ENCODE results near the gene TTC22.

TTC22 gene

DNA sequence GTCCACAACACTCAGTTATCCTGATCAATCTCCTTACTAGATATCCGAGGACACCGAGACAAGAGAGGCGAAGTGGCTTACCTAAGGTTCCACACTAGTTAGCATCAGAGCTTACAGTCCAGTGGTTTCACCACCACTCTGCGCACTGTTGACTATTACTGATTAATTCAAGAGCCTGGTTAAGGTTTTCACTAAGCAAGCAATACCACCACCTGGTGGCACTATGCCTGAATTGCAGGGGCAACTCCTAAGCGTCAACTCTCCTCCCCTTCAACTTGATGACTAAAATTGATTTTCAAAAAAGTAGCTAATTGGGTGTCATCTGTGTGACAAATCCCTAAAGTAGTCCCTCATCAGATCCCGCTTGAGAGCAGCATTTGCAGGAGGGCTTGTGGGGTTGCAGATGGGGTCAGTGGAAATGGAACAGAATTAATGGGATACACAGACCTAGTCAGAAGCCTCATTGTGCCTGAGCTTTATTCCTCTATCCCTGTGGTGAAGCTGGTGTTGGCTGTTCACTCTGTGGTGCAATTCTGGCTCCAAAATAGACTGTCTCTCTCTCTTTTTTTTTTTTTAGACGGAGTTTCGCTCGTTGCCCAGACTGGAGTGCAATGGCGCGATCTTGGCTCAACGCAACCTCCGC is 9.1 kb downstream of the TTC22 start:
- DNase-seq (ENCODE audit: low spot score): no peak
- no peak overlapping the region for H3K4me3 ChIP-seq (ENCODE audit: severe bottlenecking)
- H3K9me3 ChIP-seq (ENCODE audit: severe bottlenecking): no peaks in the 10 kb centered on the region
- H3K27me3 ChIP-seq (ENCODE audit: insufficient read depth, poor library complexity, severe bottlenecking): no peaks in the 10 kb centered on the region
- no peak overlapping the region for H3K27ac ChIP-seq (ENCODE audit: poor library complexity, severe bottlenecking)
- H3K36me3 ChIP-seq (ENCODE audit: low read depth): no peaks in the 10 kb centered on the region; the same call in 1 of the 2 replicates
- no peaks in the 10 kb centered on the region for H3K4me1 ChIP-seq (ENCODE audit: insufficient read depth, poor library complexity, severe bottlenecking)
- peak; percentile 44 for TF ChIP-seq CTCF (IDR thresholded peaks at IDR 0.05; ENCODE audit: poor library complexity, severe bottlenecking)
- ATAC-seq (ENCODE audit: low read depth): no peak

- no peak overlapping the region for H3K27ac ChIP-seq (ENCODE audit: poor library complexity, severe bottlenecking)
- H3K4me1 ChIP-seq (ENCODE audit: insufficient read depth, poor library complexity, severe bottlenecking): no peaks in the 10 kb centered on the region
- H3K9me3 ChIP-seq (ENCODE audit: severe bottlenecking): no peaks in the 10 kb centered on the region
- H3K4me3 ChIP-seq (ENCODE audit: severe bottlenecking): no peak overlapping the region
- ATAC-seq (ENCODE audit: low read depth): no peak
- no peaks in the 10 kb centered on the region for H3K27me3 ChIP-seq (ENCODE audit: insufficient read depth, poor library complexity, severe bottlenecking)
- H3K36me3 ChIP-seq (ENCODE audit: low read depth): no peaks in the 10 kb centered on the region; the same call in 1 of the 2 replicates
- no peak for TF ChIP-seq CTCF (IDR thresholded peaks at IDR 0.05; ENCODE audit: poor library complexity, severe bottlenecking)
- no peak for DNase-seq (ENCODE audit: low spot score)
Observed at GRCh38 chr1:54788459-54788858, 12.7 kb downstream of the TTC22 start.

DNA sequence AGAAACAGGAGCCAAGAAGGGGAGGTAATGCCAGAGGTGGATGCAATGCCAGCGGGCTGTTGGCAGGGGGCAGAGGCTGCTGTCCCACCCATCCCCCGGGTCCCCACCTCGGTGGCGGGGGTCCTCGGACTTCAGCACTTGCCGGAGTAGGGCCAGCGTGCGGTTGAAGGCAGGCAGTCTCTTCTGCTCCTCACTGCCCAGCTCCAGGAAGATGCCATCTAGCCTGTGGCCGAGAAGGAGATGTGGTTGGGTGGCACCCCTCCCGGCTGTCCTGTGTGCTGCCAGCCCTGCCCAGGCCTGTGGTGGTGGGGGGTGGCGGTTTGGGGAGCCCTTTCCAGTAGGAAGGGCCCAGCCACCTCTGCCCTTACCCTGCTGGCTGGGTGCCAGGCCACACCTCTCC is 13.5 kb downstream of the TTC22 start:
- no peaks in the 10 kb centered on the region for H3K4me1 ChIP-seq (ENCODE audit: insufficient read depth, poor library complexity, severe bottlenecking)
- no peaks in the 10 kb centered on the region; the same call in 1 of the 2 replicates for H3K36me3 ChIP-seq (ENCODE audit: low read depth)
- ATAC-seq (ENCODE audit: low read depth) (no peak), DNase-seq (ENCODE audit: low spot score) (no peak)
- no peak overlapping the region for H3K4me3 ChIP-seq (ENCODE audit: severe bottlenecking)
- no peak for TF ChIP-seq CTCF (IDR thresholded peaks at IDR 0.05; ENCODE audit: poor library complexity, severe bottlenecking)
- no peaks in the 10 kb centered on the region for H3K27me3 ChIP-seq (ENCODE audit: insufficient read depth, poor library complexity, severe bottlenecking)
- no peaks in the 10 kb centered on the region for H3K9me3 ChIP-seq (ENCODE audit: severe bottlenecking)
- no peak overlapping the region for H3K27ac ChIP-seq (ENCODE audit: poor library complexity, severe bottlenecking)

DNA sequence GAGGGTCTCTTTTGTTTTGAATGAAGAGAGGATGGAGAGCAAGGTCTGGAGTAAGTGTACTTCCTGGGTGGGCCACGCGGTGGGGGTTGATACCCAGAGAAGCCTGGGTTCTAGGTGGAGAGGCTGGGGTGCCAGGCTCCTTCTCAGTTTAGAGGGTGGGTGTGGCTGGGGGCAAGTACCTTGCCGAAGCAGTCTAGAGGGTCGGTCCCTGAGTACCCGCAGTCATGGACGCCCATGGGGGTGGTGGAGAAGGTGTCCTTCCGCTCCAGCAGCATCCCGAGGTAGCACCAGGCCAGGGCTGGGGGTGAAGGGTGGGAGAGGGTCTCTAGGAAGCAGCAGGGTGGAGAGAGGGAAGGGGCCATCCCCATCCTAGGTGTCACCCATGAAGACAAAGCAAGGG is 14.3 kb downstream of the TTC22 start:
- Histone ChIP-seq H3K36me3 (ENCODE audit: low read depth) (no peaks in the 10 kb centered on the region; the same call in 1 of the 2 replicates), H3K4me3 (ENCODE audit: severe bottlenecking) (no peak overlapping the region), H3K9me3 (ENCODE audit: severe bottlenecking) (no peaks in the 10 kb centered on the region), H3K27ac (ENCODE audit: poor library complexity, severe bottlenecking) (no peak overlapping the region), H3K4me1 (ENCODE audit: insufficient read depth, poor library complexity, severe bottlenecking) (no peaks in the 10 kb centered on the region), H3K27me3 (ENCODE audit: insufficient read depth, poor library complexity, severe bottlenecking) (no peaks in the 10 kb centered on the region)
- TF ChIP-seq CTCF (IDR thresholded peaks at IDR 0.05; ENCODE audit: poor library complexity, severe bottlenecking): no peak
- ATAC-seq (ENCODE audit: low read depth): no peak
- DNase-seq (ENCODE audit: low spot score): no peak

GRCh38 chr1:54784066-54784465 is 17.1 kb downstream of the TTC22 start:
- ATAC-seq (ENCODE audit: low read depth): no peak
- Histone ChIP-seq H3K4me1 (ENCODE audit: insufficient read depth, poor library complexity, severe bottlenecking) (no peaks in the 10 kb centered on the region), H3K27me3 (ENCODE audit: insufficient read depth, poor library complexity, severe bottlenecking) (no peaks in the 10 kb centered on the region), H3K4me3 (ENCODE audit: severe bottlenecking) (no peak overlapping the region), H3K27ac (ENCODE audit: poor library complexity, severe bottlenecking) (no peak overlapping the region), H3K9me3 (ENCODE audit: severe bottlenecking) (no peaks in the 10 kb centered on the region), H3K36me3 (ENCODE audit: low read depth) (no peaks in the 10 kb centered on the region)
- TF ChIP-seq CTCF (IDR thresholded peaks at IDR 0.05; ENCODE audit: poor library complexity, severe bottlenecking): no peak
- DNase-seq (ENCODE audit: low spot score): no peak
